GM21717 (cell line): Measurements from ENCODE around the gene KRTAP5-5.

ENCODE experiments used
- ATAC-seq: cut with Tn5 transposase; IDR thresholded peaks from one replicate; pipeline ENCODE4 v1.9.1; 2021; ENCODE audit warnings: mild to moderate bottlenecking, moderate library complexity; ENCODE audit not compliant: unreplicated experiment

KRTAP5-5 gene

DNA sequence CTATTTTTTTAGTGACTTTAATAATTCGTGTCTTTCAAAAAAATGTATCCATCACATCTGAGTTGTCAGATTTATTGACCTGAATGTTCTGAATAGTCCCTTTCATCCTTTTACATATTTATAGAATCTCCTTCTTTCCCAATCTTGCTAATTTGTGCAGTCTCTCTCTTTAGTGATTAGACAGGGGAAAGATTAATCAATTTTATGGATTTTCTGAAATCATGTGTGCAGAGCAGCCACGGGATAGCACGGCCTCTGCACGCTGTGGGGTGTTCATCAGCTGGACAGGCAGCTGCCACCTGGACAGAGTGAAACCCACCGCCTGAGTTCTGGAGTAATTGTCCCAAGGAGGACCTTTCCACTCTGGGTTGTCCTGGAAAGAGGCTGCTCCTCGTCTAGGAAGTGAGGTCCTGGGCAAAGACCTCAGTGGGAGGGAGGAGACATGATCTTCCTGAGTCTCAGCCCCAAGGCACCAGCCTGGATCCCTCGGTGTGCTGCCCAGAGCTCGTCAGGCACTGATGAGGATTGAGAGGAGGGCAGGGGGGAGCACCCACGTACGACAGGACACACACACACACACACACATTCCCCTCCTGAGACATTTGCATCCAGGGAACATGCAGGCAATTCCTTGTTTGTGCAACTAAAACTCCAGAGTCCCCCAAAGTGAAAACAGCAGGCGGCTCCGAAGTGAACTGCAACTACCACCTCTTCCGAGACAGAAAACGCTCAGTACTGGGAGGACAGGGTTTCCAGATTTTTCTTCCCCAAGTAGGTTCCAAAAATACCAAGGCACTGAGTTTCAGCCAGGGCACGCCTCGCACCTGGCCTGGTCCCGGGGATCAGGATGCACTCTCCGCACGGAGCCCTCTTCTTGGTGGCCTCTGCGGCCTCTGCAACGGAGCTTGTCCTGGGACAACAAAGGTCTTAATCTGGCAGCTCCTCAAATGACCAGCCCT lies 44.9 kb downstream of the KRTAP5-5 start:
- ATAC-seq: no peak

GRCh38 chr11:1675536-1676228 lies 46.1 kb downstream of the KRTAP5-5 start:
- ATAC-seq: no peak

DNA sequence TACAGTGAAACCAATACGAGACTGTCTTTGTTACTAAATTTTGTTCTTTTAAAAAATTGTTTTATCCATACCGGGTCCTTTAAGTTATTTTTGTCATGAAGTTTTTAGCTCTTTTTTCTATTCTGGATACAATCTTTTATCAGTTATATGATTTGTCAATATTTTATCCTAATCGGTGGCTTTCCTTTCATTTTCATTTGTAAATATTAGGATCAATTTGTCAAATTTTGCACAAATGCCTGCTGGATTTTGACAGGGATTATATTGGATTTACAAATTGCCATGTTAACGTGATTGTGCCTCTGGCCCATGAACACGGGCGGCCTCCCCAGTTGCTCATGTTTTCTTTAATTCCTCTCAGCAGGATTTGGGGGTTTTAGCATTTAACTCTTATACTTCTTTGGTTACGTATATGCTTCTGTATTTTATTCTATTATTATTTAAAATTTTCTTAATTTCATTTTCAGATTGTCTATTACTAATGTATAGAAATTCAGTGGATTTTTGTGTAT lies 46.7 kb downstream of the KRTAP5-5 start:
- ATAC-seq: no peak

- ATAC-seq: no peak
Observed at GRCh38 chr11:1679881-1680280, 50.3 kb downstream of the KRTAP5-5 start.
